GM12874 (cell line): ENCODE data around the gene P2RY14.

Source experiments
- CTCF ChIP-seq: IDR thresholded peaks from 2 replicates; pipeline ENCODE4 v1.5.1; 2011; ENCODE audit warnings: low read depth, mild to moderate bottlenecking, control low read depth, low read length, moderate library complexity; ENCODE audit not compliant: insufficient read depth

Gene P2RY14

DNA sequence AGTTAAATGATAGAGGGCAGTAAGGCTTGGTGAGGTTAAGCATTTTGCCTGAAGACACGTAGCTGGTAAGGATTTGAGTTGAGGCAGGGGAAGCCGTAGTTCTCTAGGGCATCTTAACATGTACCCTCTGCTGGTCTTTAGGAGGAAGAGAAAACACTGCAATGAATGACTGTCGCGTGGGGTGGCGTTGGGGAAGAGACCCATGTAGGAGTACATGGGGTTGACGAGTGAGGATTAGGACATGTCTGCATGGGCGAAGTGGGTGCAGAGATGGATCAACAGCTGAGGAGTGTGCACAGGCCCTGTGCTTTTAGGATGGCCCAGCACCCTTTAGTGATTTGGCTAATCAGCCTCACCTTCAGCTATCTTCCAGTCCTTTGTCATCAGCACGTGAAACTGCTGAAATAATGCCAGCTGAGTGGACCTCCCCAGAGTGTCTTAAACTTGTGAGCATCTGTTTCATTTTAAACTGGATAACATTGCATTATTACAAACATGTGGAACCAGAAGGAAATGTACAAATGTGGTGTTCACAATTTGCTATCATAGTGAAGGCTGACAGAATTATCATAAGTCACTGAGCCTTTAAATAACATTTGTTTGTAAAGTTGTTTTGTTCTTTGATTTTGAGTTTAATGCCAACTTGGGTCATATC, 15.3 kb downstream of the P2RY14 start:
- no peak for TF ChIP-seq CTCF

- no peak for TF ChIP-seq CTCF
Observed at GRCh38 chr3:151259664-151260063, 18.7 kb downstream of the P2RY14 start.

GRCh38 chr3:151256749-151257148, 21.6 kb downstream of the P2RY14 start:
- TF ChIP-seq CTCF, result no peak

DNA sequence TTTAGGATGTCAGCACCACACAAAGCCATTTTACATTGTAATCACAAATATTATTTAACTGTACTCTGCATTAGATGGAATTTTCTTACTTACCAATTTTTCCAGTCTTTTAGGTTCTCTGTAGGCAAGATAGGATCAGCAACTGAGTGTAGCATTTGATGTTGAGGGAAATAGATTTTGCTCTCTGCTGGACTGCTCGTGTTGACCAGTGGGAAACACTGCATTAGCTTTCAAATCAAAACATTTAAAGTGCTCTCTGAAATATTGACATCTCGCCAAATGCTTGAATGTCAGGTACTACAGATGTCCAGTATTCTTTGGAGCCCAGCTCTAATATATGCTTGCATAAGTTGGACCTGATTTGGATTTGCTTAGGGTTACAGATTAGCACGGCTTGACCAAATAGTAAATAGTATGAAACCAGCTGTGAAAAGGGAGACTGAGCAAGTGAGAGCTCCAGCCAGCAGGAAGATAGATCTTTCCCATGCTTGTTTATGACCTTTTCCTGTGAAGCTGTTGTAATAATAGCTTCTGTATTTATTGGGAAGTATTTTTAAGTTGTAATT, 29.5 kb downstream of the P2RY14 start:
- no peak for TF ChIP-seq CTCF

DNA sequence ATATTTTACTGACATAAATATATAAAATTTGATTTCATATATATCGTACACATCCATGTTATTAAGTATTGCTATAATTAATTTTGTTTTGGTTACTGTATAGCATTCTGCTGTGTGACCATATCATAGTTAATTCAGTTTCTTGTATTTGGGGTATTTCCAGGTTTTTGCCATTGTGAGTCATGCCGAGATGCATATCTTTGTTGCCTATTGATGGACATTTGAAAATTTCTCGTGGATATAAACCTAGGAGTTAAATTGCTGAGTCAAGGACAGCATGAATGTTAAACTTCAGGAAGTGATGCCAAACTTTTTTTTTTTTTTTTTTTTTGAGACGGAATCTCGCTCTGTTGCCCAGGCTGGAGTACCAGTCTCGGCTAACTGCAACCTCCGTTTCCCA, 41.6 kb downstream of the P2RY14 start:
- no peak for TF ChIP-seq CTCF

DNA sequence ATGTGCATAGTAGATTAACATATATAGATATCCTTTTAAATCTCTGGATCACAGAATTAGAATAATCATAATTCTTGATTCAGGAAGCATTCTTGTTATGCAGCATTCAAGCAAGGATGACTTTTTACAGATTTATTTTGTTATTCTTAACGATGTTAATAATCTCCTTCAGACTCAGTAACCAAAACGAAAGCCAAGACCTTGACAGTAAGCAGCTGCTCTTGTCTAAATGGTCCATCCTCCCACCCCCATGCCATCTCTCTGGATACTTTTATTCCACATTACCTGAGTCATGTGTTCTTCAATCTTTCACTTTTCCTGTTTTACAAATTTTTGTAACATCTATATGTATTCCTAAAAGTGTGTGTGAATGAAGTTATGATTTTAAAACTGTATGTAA, 42.0 kb downstream of the P2RY14 start:
- TF ChIP-seq CTCF, result no peak

DNA sequence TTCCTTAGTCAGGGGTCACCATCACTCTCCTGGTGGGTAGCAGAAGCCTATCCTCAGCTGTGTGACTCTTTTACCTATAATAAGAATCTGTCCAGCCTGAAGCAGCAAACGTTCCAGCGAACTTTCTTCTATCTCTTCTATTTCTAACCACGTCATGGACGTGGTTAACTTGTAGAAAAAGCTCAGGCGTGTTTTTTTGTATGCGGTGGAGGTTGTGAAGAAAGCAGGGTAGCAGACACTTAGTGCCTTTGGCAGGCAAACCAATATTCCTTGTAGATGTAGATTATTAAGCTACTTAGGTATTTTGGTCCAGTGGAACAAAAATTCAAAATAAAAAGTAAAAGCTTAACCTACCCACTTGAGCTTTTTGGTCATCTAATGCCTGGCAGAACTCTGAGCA, 43.5 kb downstream of the P2RY14 start:
- no peak for TF ChIP-seq CTCF

DNA sequence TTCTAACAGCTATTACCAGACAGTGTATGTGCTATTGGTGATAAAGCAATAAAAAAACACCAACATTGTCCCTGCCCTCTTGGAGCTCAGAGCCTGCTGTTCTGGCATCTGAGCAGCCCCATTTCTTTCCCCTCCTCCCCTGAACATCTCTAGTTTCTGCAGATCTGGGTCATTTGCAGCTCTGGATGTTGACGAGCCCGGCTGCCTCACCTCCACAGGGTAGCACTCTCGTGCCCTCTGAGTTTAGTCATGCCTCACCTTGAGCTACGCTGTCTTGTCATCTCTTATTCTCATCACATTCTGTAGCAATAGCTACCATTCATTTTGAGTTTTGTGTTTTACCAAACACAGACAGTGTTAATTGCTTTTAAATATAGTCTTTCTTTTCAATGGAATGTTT, 45.4 kb downstream of the P2RY14 start:
- no peak for TF ChIP-seq CTCF
